ENCODE data around the gene CAND2. TPM values are rescaled to one million over a fixed set of nuclear protein-coding genes. Genes with fewer than 3 reads are reported as not detected.

CAND2 gene
- total RNA-seq, 4 donors from 2014 or later: 11.5 to 29.9 (median 19.4) TPM

DNA sequence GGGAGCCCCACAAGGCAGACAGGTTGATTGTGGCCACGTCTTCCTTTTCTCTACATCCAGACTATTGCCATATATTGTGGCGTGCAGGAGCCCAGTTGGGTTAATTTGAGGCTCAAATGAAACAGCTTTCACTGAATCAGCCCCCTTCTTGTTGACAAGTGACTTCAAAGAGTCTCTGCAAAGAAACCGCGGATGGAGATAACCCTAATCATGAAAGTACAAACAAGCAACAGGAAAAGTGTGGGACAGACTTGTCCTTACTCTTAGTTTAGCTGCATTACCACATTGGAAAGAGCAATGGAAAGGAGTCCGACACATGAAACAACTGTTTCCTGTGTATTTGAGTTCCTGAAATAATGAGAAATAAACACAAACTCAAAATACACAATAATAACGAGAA lies 40.7 kb upstream of the CAND2 start:
- Histone ChIP-seq H3K9me3 (no peaks in the 10 kb centered on the region), H3K27me3 (no peaks in the 10 kb centered on the region), H3K4me1 (peaks cover 0 to 23% (median 7%) of the 10 kb centered on the region in 3 donors), H3K4me3 (no peak overlapping the region), H3K36me3 (no peaks in the 10 kb centered on the region), H3K27ac (no peak overlapping the region)
- no peak for ATAC-seq
- 70 to 100% methylated on average over 2 to 6 of the region's 6 CpGs for WGBS, 2 donors (ENCODE audit: low coverage in 1 of 2)
- TF ChIP-seq EP300 (IDR thresholded peaks at IDR 0.05): no peak
- TF ChIP-seq, protein P1, sequence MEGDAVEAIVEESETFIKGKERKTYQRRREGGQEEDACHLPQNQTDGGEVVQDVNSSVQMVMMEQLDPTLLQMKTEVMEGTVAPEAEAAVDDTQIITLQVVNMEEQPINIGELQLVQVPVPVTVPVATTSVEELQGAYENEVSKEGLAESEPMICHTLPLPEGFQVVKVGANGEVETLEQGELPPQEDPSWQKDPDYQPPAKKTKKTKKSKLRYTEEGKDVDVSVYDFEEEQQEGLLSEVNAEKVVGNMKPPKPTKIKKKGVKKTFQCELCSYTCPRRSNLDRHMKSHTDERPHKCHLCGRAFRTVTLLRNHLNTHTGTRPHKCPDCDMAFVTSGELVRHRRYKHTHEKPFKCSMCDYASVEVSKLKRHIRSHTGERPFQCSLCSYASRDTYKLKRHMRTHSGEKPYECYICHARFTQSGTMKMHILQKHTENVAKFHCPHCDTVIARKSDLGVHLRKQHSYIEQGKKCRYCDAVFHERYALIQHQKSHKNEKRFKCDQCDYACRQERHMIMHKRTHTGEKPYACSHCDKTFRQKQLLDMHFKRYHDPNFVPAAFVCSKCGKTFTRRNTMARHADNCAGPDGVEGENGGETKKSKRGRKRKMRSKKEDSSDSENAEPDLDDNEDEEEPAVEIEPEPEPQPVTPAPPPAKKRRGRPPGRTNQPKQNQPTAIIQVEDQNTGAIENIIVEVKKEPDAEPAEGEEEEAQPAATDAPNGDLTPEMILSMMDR (IDR thresholded peaks at IDR 0.05): no peak
- TF ChIP-seq POLR2AphosphoS5 (IDR thresholded peaks at IDR 0.05): no peak
- no peak for TF ChIP-seq POLR2A (IDR thresholded peaks at IDR 0.05)

DNA sequence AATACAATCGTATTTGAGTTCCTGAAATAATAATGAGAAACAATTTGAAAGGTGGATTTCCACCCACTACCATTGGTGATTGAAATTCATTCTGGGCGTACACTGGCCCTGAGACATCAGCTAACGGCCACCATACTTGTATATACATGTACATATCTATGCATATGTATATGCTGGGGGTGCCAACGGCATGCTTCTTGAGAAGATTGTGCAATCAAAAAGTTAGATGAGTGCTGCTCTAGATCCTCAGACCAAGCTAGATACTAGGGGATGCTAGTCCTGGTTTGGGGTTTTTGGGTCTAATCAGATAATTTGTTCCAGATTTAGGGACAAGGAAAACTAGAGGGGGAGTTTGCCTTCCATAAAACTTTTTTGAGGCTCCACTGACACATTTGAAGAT lies 40.3 kb upstream of the CAND2 start:
- 85 to 97% methylated on average over 4 of the region's 4 CpGs for WGBS, 2 donors (ENCODE audit: low coverage in 1 of 2)
- Histone ChIP-seq H3K27ac (no peak overlapping the region), H3K4me3 (no peak overlapping the region), H3K9me3 (no peaks in the 10 kb centered on the region), H3K36me3 (no peaks in the 10 kb centered on the region), H3K27me3 (no peaks in the 10 kb centered on the region), H3K4me1 (peaks cover 0 to 20% (median 7%) of the 10 kb centered on the region in 3 donors)
- no peak for ATAC-seq
- TF ChIP-seq EP300 (IDR thresholded peaks at IDR 0.05) (no peak), POLR2A (IDR thresholded peaks at IDR 0.05) (no peak), POLR2AphosphoS5 (IDR thresholded peaks at IDR 0.05) (no peak)
- TF ChIP-seq, protein P1 (IDR thresholded peaks at IDR 0.05): no peak

DNA sequence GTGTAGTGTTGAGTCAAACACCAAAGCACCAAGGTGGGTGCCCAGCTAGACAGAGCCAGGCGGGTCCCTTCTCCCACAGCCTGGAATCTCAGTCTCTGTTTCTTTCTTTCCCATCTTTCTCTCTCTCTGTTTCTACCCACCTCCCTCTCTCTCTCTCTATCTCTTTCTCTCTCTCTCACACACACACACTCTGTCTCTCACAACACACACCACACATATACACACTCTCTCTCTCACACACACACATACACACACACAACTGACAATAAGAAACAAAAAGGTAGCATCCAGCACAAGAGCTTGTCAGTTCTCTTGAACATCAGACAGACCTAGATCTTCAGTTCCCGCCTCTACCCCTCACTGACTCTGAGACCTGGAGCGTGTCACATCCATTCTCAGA lies 39.8 kb upstream of the CAND2 start:
- Histone ChIP-seq H3K4me1 (peaks cover 0 to 20% (median 7%) of the 10 kb centered on the region in 3 donors), H3K27ac (no peak overlapping the region), H3K9me3 (no peaks in the 10 kb centered on the region), H3K36me3 (no peaks in the 10 kb centered on the region), H3K27me3 (no peaks in the 10 kb centered on the region), H3K4me3 (no peak overlapping the region)
- ATAC-seq: no peak
- no peak for TF ChIP-seq EP300 (IDR thresholded peaks at IDR 0.05)
- TF ChIP-seq, protein P1 (IDR thresholded peaks at IDR 0.05): no peak
- no peak for TF ChIP-seq POLR2A (IDR thresholded peaks at IDR 0.05)
- no peak for TF ChIP-seq POLR2AphosphoS5 (IDR thresholded peaks at IDR 0.05)
- 90 to 100% methylated on average over 1 to 3 of the region's 3 CpGs for WGBS, 2 donors (ENCODE audit: low coverage in 1 of 2)

DNA sequence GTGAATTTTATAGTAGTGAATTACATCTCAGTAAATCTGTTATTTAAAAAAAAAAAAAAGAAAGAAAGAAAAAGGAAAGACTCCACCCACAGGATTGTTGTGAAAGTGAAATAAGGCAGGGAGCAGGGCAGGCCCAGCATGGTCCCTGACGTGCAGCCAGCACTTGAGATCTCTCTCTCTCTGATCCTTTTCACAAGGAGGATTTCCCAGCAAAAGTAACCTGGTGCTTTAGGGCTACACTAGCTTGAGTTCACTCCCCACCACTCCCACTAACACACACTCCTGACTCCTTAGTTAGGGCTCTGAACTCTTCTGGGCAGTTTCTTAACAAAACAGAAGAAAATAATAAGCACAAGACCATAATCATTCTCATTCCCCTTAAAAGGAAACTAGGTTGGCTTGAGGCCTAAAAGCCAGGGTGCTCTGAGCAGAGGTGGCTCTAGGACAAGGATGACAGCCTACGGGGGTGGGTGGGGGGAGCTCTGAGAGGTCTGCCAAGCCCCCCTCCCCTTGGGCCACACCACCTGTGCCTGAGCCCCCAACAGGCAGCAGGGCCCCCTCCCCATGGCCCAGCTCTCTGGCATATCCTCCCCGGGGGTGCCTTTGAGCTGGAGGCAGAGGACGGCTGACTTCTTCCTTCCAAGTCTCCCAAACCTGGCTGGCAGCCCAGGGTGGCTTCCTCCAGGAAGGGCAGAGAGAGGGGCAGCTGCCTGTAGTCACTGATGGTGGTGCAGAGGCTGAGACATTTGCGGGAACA lies 38.3 kb upstream of the CAND2 start:
- peak overlapping the region; percentile 16 to 81 (median 76) for H3K27ac ChIP-seq
- H3K4me1 ChIP-seq: peaks cover 0 to 20% (median 7%) of the 10 kb centered on the region in 3 donors
- peak; percentile 80 for ATAC-seq
- H3K36me3 ChIP-seq: no peaks in the 10 kb centered on the region
- no peaks in the 10 kb centered on the region for H3K9me3 ChIP-seq
- WGBS, 2 donors (ENCODE audit: low coverage in 1 of 2): 0% methylated on average over 1 of the region's 5 CpGs
- TF ChIP-seq, protein P1 (IDR thresholded peaks at IDR 0.05): peak in 1 of 4 experiments; percentile 20
- no peak for TF ChIP-seq POLR2A (IDR thresholded peaks at IDR 0.05)
- no peak for TF ChIP-seq EP300 (IDR thresholded peaks at IDR 0.05)
- no peak for TF ChIP-seq POLR2AphosphoS5 (IDR thresholded peaks at IDR 0.05)
- H3K27me3 ChIP-seq: no peaks in the 10 kb centered on the region
- no peak overlapping the region for H3K4me3 ChIP-seq

All from gastroesophageal sphincter (tissue), 4 donors.